DMS 273 treated with DMSO at 0.1 percent for 48 hours (cell line): ENCODE measurements around the gene HOXD12.

Experiments used
- DNase-seq: peaks from one replicate; lab custom pipeline; 2025; lab: John Stamatoyannopoulos, UW

The HOXD12 gene

GRCh38 chr2:176105730-176106580 is 6.4 kb downstream of the HOXD12 start:
- no peak for DNase-seq

GRCh38 chr2:176106581-176107539 is 7.3 kb downstream of the HOXD12 start, which contains the start of gene HOXD11:
Gene HOXD11, plus strand, starts transcription at chr2:176107280. Its CDS starts 76 bp downstream, at chr2:176107356.
- no peak for DNase-seq

- DNase-seq, result no peak
Observed at GRCh38 chr2:176107731-176108181, 8.2 kb downstream of the HOXD12 start.

- no peak for DNase-seq
Observed at GRCh38 chr2:176109192-176109901, 9.8 kb downstream of the HOXD12 start.

GRCh38 chr2:176109946-176110345 is 10.4 kb downstream of the HOXD12 start:
- DNase-seq, result no peak

GRCh38 chr2:176110415-176111308 is 11.1 kb downstream of the HOXD12 start:
- no peak for DNase-seq

GRCh38 chr2:176111309-176111663 is 11.7 kb downstream of the HOXD12 start:
- DNase-seq, result peak; percentile 20

- DNase-seq, result no peak
Observed at GRCh38 chr2:176111846-176112374, 12.3 kb downstream of the HOXD12 start.

- no peak for DNase-seq
Observed at GRCh38 chr2:176112375-176113302, 13.0 kb downstream of the HOXD12 start.

- DNase-seq, result no peak
Observed at GRCh38 chr2:176114120-176114929, 14.7 kb downstream of the HOXD12 start.

GRCh38 chr2:176114930-176115625 is 15.5 kb downstream of the HOXD12 start:
- DNase-seq, result no peak

- no peak for DNase-seq
Observed at GRCh38 chr2:176115883-176116813, 16.6 kb downstream of the HOXD12 start, which contains the start of gene HOXD10. Gene HOXD10, plus strand, starts transcription at chr2:176116778. Its CDS starts 56 bp downstream, at chr2:176116834.

- DNase-seq, result no peak
Observed at GRCh38 chr2:176117162-176117822, 17.7 kb downstream of the HOXD12 start.

- DNase-seq, result no peak
Observed at GRCh38 chr2:176117823-176118371, 18.3 kb downstream of the HOXD12 start.

- no peak for DNase-seq
Observed at GRCh38 chr2:176118601-176119339, 19.2 kb downstream of the HOXD12 start.
